Activated gamma-delta T cell treated with anti-CD3 and anti-CD28 coated beads, Interleukin-2, amount 50 U/mL, for 16 hours (primary cell): ENCODE data around the gene OSTN.
"Not testable (repeated sequence)": the region's sequence is repeated elsewhere in the genome, so short reads cannot be mapped to it uniquely, and the experiment has no call there.

Experiments used
- DNase-seq: peaks from one replicate; pipeline ENCODE4 v3.0.0-alpha.2; 2020; ENCODE audit warnings: low read depth

The OSTN gene

DNA sequence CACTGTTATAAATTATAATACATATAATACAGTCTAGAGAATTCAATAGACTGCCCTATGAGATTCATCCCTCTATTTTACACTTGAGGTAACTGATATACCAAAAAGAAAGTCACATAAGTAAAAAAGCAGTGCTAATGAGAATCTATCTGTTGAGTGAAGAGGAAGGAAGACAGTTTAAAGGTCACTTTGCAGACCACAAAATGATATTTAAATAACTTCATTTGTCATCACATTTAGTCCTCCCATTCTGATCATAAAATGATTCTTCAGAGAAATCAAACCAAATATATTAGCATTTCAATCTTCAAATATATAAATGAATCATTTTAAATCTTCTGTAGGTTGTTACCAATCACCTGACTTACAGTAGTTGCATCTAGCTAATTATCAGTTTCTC, 69.7 kb downstream of the OSTN start:
- no peak for DNase-seq

DNA sequence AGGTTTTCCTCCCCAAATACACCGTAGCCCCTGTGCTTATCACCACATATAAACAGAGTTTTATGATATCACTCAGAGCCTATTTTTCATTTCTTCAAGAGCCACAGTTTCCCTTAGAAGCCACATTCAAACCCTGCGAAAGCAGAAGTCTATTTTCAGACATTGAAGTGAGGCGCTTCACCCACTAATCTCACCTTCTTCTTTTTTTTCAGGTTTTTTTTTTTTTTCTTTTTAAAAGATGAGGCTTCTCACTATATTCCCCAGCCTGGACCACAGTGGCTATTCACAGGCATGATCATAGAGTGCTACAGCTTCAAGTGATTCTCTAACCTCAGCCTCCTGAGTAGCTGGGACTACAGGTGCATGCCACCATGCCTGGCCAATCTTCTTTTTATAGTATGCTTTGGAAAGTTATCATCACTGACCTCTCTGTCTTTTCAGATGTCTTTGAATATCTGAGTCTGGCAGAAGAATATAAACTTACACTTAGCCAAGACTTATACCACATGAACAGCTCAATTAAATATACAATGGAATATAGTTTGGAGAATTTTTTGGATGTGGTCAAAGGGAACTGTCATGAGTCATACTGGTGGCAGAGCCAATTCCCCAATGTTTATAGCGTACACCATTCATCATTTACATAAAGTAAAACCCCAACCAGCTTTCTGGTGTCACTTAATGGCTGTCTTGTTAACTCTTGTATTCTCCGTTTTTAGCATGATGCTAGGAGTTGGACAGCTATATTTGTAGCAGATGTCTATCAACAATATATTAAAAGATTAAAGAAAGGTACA, 70.4 kb downstream of the OSTN start:
- DNase-seq: no peak

DNA sequence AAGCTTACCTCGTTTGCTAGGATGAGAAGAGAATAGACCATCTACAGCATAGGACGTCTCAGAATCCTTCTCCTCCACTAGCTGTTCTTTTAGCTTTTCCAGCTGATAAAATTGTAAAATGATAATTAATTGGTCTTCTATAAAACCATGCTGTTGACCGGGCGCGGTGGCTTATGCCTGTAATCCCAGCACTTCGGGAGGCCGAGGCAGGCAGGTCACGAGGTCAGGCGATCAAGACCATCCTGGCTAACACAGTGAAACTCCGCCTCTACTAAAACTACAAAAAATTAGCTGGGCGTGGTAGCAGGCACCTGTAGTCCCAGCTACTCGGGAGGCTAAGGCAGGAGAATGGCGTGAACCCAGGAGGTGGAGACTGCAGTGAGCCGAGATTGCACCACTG, 76.2 kb downstream of the OSTN start:
- not testable (repeated sequence) for DNase-seq

DNA sequence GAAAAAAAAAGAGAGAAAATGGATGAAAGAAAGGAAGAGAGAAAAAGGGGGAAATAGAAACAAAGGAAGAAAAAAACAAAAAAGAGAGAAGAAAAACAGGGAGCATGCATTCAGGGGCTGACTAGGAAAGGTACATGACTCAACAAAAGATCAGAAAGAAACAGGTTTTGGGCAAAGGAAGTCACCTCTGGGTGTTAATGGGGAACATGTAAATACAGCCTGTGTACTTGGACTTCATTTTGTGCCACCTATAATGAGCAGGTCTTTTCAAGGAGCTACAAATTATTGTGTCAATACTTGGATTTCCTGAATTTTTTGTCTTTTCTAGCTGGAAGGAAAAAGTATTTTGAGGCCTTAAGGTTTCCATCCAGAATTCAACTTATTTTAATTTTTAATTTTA, 76.7 kb downstream of the OSTN start:
- no peak for DNase-seq

DNA sequence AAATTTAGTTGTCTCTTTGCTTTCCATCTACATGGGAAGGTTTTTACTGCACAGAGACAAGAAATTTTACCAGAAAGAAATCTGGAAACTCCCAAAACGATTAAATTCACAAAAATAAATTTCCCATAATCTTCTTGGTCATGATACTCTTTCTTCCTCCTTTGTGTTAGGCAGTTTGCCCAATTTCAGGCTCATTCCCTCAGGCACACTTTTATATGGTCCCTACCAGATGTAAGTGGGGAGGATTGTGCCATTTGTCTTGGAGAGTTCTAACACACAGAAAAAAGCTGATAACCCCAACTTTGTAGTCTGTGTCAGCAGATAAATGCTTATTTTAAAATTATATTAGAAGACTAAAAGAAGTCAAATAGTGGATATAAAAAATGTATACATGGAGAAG, 81.1 kb downstream of the OSTN start:
- DNase-seq: no peak

DNA sequence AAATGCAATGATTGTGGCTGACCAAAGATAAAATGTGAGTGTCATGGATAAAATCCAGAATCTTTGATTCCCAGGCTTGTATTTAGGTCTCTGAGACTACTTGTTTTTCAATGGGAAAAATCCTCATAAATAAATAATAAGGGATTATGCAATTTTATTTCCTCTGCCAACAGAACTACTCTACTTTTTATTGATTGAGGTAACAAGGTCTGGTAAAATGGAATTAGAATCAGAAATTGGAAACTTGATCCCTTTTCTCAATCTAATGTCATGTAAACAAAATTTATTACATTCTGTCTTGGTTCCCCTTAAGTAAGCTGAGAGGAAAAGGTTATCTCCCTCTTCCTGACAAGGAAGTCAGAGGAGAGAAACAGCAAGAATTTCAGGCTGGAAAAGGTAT, 81.8 kb downstream of the OSTN start:
- no peak for DNase-seq

DNA sequence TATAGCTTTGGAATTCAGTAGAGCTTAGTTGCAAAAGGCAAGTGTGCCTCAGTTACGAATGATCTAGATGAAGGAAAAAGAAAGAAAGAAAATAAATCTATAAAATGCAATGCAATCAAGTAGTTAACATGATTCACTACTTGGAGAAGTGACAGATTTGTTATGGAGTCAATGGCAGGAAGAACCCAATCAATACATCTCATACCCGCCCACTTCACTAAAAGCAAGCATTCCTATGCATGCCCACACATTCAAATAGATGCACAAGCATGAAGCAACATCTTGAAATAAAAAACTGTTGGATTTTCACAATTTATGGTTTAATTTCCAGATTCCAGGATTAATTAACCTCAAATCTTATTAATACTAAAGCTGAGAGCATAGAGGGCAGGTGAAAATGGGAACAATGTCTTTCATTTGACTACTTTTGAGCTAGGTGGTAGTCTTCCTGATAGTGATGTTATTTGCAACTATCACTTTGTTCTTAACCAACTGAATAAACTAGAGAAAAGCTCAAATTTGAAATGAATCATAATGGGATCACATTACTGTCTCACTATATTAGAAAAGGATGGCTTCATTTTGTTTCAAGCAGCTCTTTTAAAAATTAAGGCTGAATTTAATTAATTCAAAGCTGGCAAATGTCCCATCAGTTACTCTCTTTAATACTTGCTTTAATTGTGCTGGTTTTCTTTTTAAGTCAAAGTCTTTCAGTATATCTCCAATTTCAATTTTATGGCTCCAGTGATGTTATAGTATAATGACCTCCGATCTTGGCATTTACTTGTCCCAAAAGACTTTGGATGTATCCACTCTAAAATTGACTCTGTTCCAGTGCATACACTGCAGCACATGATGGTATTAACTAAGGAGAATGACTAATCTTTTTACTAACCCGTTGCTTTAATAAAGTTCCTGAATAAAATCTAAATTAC, 83.5 kb downstream of the OSTN start:
- DNase-seq: no peak

DNA sequence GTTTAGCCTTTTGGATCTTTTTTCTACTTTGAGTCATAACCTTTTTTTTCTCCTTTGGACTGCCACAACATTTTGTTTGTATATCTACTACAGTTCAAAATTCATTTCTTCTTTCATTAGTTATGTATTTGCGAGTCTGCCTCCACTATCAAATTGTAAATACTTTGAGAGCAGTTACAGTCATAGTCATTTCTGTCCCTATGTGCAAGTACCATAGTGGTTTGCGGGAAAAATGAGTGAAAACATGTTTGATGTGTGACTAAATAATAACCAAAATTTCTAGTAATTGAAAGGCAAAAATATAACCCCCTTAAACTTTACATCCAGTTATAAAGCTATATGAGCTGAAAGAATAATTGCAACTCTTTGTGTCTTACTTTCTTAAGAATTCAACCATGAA, 84.4 kb downstream of the OSTN start:
- no peak for DNase-seq

DNA sequence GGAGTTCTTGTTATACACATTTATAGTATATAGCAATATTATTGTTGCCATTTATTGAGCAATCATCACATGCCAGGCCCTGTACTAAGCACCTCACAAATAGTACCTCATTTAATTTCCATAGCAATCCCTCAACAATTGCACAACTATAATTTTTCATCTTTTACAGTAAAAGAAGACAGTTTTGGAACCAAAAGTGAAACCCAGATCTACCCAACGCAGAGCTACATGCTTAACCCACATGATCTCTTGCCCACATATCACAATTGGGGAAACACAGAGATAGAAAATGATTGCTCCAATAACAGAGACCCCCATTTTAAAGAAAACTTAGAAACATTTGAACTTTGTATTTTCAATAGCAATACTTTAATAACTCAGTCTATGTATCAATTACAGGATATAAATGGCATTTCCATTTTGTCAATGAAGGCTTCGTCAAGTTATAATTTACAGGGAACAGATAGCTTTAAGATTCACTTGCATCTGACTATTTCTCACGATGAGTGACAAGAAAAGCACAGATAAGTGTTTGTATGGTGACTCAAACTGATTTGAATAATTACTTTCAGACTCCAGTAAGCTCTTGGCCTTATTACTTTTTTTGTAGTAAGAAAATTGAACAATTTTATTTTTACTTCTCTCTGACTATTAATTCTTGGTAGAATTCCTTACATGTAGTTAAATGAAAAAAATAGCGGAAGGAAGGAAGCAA, 91.4 kb downstream of the OSTN start:
- no peak for DNase-seq

DNA sequence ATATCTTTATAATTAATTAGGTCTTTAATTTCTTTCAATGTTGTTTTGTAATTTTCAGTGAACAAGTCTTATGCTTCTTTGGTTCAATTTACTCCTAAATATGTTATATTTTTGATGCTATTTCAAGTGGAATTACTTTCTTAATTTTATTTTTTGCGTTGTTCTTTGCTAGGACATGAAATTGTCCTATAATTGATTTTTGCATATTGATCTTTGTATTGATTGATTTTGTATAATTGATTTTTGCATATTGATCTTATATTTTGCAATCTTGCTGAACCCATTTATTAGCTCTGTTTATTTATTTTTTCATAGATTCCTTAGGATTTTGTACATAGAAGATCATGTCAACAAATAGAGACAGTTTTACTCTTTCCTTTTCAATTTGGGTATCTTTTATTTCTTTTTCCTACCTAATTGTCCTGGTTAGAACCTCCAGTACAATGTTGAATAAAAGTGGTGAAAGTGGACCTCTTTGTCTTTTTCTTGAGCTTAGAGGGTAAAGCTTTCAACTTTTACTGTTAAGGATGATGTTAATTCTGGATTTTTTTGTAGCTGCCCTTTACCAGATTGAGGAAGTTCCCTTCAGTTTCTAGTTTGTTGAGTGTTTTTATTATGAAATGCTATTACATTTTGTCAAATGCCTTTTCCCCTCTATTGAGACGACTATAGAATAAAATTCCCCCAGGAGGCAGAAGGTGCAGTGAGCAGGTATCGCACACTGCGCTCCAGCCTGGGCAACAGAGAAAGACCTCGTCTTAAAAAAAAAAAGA, 93.4 kb downstream of the OSTN start:
- no peak for DNase-seq

DNA sequence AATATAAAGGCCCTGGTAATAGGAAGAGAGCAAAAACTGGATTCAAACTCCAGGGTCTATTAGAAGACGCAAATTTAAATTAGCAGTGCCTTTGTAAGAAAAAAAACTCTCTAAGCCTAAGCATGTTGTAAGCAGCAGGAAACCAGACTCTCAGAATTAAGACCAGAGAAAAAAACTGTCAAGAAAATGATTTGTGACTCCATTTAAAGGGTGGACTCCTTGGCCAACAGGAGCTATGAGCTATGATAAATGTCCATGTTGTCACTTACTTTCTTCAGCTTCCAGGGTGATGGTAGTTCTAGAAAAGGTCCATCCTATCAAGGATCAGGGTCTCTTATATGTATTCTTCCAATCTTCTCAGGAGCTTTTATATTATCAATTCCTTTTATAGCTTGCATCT, 95.2 kb downstream of the OSTN start:
- DNase-seq: no peak

DNA sequence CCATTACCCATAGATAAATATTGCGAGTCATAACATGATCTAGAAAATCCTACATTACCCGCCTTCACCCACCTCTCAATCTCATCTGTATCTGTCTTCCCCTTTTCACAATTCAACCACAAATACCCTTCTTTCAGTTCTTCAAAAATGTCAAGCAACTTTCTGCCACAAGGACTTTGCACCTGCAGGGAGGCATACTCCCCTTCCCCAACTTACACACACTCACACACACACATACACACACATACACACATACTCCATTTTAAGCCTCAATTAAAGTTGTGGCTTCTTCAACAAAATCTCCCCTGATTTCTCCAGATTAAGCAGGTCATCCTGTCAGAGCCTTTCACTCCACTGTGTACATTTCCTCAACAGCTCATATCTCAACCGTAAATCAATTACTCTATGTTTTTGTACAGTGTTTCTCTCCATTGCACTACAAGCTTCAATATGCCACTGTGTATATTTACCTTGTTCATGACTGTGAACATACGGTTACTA, 97.0 kb downstream of the OSTN start:
- no peak for DNase-seq

DNA sequence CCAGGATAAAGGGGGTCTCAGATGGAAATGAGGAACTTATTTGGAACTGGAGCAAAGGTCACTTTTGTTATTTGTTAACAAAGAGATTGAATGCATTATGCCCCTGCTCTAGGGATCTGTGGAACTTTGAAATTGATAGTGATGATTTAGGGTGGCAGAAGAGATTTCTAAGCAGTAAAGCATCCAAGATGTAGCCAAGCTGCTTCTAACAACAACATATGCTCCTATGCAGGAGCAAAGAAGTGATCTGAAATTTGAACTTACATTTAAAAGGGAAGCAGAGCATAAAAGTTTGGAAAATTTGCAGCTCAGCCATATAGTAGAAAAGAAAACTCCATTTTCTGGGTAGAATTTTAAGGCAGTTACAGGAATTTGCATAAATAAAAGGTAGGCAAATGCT, 99.8 kb downstream of the OSTN start:
- no peak for DNase-seq

DNA sequence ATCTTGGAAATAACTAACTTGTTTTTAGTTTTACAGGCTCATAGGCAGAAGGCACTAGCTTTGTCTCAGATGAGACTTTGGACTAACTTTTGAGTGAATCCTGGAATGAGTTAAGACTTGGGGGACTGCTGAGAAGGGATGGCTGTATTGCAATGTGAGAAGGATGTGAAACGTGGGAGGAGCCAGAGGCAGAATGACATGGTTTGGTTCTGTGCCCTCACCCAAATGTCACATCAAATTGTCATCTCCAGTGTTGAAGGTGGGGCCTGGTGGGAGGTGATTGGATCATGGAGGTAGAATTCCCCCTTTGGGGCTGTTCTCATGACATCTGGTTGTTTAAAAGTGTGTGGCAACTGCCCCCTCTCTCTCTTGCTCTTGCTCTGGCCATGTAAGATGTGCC, 101.4 kb downstream of the OSTN start:
- DNase-seq: no peak

DNA sequence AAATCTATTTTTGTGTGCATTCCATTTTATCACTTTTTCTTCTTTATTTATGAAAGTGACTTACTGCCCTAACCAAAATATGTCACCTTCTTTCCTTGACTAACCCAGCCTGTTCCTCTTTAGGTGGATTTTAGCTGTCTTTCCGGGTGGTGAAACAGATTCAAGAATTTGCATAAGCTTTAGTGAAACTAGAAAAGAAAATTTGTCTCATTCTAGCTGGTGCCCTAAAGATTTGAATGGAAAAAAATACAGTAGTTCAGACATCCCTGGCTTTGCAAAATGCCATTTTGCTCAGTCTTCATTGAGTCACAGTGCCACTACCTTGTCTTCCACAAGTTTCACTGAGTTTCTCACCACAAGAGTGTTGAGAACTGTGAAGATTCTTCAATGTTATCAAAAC, 102.0 kb downstream of the OSTN start:
- DNase-seq: no peak

DNA sequence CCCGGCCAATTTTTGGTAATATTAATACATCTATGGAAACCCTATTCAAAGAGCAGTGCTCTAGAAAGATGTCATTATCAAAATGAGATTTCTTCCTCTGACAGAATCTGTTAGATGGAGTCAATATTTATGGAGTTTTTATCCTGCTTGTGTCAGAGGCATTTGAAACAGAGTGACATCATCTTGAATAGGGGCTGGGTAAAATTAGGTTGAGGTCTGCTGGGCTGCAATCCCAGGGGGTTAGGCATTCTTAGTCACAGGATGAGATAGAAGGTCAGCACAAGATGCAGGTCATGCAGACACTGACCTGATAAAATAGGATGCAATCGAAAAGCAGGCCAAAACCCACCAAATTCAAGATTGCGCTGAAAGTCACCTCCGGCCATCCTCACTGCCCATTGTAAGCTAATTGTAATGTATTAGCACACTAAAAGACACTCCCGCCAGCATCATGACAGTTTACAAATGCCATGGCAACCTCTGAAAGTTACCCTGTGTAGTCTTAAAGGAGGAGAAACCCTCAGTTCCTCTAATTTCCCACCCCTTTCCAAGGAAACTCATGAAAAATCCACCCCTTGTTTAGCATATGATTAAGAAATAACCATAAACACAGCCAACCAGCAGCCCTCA, 102.9 kb downstream of the OSTN start:
- no peak for DNase-seq

DNA sequence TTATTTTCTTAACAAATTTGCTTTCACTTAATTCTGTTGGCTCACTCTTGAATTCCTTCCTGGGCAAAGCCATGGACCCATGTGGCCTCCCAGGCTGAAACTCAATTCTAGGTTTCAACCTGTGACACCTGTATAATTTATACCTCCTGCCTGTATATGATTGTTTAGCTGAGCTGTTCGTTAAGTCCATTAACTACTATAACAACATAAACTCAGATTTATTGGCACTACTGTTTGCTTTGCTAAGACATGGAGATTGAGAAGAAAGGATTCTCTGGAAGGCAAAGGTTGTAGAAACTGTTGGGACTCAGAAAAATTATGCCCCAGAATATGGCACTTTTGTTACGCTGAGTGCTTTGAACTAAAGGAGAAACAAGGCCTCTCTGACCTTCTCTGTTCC, 103.4 kb downstream of the OSTN start:
- DNase-seq: no peak

DNA sequence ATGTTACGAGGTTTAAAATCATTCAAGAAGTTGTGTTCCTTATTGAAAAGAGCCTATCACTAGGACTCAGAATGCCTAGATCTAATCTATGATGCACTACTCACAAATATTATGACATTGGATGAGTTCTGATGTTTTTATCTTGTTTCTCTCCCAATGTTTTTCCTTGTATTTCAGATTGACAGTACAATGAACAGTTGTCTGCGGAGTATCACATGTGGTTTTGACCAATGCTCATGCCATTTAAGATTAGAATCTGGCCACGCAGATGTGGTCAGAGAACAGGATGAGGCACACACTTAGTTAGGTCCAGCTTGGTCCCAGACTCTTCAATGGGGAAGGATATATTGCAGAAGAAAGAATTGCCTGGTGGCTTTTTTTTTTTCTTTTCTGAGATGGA, 104.6 kb downstream of the OSTN start:
- no peak for DNase-seq

DNA sequence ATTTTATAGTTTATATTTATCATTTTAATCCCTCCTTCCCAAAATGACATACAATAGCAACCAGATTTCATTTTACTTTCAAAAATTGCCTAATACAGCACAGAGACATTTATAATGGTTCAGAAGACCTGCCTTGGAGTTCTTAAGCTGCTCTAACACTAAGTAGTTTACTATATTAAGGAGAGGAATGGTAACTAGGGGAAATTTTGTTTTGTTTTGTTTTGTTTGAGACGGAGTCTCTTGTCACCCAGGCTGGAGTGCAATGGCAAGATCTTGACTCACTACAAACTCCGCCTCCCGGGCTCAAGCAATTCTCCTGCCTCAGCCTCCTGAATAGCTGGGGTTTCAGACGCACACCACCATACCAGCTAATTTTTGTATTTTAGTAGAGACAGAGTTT, 107.4 kb downstream of the OSTN start:
- DNase-seq: no peak

DNA sequence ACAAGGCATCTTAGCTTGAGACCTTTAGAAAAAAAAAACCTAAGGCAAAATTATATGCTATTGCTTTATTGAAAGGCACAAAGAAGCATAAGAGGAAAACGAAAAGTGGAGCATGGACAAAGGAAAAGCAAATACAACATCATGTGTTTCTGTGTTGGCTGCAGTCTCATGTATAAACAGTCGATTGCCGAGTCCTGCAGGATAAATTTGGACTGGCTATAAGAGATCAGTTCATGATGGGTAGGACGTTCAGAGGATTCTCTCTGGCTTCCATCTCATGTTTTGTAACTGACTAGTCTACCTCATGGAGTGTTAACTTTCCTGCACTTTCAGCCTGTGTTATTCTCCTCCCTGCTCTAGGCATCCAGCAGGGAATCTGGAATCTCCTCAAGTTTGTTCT, 108.3 kb downstream of the OSTN start:
- DNase-seq: no peak

DNA sequence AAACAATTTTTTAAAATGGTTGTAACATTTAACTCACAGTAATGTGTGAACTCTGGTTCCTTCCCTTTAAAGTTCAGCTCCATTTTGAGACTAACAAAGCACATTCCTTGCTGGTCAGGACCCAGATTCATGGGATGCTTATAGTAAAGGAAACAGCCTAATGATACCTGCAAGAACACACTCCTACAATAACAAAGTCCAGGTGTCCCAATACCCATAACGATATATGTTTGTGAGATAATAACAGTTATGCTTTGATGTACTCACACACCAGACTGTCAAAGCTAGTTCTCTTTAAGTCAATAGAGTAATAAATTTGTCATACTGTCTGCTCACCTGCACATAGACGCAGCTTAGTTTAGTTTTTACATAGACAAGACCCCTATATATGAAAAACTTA, 114.3 kb downstream of the OSTN start:
- DNase-seq: no peak
